GM12891 (cell line): ENCODE data around the gene PIK3AP1.

Source experiments
- PAX5 ChIP-seq: IDR thresholded peaks from 2 replicates; pipeline ENCODE4 v1.6.1; 2011; ENCODE audit warnings: low read length, moderate library complexity, mild to moderate bottlenecking; ENCODE audit not compliant: insufficient read depth, severe bottlenecking
- POLR2A ChIP-seq: IDR thresholded peaks from 2 replicates; pipeline ENCODE4 v1.6.1; 2011; ENCODE audit warnings: low read depth, low read length, control low read depth
- POLR2AphosphoS5 ChIP-seq: IDR thresholded peaks from 2 replicates; pipeline ENCODE4 v1.6.1; 2011; ENCODE audit warnings: low read depth, low read length, control low read depth
- POU2F2 ChIP-seq: IDR thresholded peaks from 2 replicates; pipeline ENCODE4 v1.6.1; 2011; ENCODE audit warnings: low read depth, mild to moderate bottlenecking, control low read depth, low read length, moderate library complexity
- TAF1 ChIP-seq: IDR thresholded peaks from 2 replicates; pipeline ENCODE4 v1.6.1; 2011; ENCODE audit warnings: low read depth, low read length, control low read depth

DNA sequence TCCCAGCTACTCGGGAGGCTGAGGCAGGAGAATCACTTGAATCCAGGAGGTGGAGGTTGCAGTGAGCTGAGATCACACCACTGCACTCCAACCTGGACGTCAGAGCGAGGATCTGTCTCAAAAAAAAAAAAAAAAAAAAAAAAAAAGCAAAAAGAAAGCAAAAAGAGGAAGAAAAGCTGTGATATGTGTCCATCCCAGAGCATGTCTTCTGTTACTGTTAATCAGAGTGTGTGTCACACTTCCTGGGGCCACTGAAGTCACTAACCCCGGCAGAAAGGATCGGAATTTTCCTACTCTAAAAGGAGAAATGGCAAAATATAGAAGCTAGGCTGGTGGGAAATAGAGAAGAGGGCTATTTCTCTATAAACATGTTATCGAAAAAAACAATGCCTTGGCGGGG lies 11.9 kb downstream of the PIK3AP1 start:
- TF ChIP-seq POLR2AphosphoS5 (no peak), POLR2A (no peak), POU2F2 (no peak), TAF1 (no peak), PAX5 (no peak)
